ENCODE data around the gene ZFAND3.

DNA sequence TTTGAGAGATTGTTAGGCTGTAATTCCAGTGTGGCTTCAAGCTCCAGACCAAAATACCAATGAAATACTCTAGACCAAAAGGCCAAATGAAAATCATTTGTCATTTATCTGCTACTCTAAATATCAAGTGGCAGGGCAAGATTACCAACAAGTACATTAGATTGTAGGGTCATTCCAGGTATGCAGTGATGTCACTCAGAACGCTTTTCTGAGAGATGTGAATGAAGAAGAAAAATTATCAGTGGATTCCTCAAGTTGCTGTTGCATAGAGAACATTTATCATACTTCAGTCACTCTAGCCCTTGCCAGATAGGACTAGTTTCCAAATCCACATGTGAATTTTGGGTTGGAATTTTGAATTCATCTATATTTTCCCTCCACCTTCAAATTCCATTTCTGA is 65.0 kb downstream of the ZFAND3 start:
- TF ChIP-seq POLR2AphosphoS5 (IDR thresholded peaks at IDR 0.05; ENCODE audit: low read depth, low read length): no peak
- TF ChIP-seq TAF1 (IDR thresholded peaks at IDR 0.05; ENCODE audit: borderline replicate concordance, low read depth, low read length): no peak
- no peak for TF ChIP-seq POLR2A (IDR thresholded peaks at IDR 0.05; ENCODE audit: low read depth, low read length)
